Measurements from ENCODE around the gene UGT1A1. TPM values are rescaled to one million over a fixed set of nuclear protein-coding genes. Genes with fewer than 3 reads are reported as not detected.
A peak's percentile ranks its signal among the peaks of the same experiment; 100 is the strongest.

The UGT1A1 gene
- total and polyA plus RNA-seq, 2 of the 13 experiments (the other 11 are each of a cell fraction or from before 2014, with no cell fraction given): 0.69 to 0.75 TPM

DNA sequence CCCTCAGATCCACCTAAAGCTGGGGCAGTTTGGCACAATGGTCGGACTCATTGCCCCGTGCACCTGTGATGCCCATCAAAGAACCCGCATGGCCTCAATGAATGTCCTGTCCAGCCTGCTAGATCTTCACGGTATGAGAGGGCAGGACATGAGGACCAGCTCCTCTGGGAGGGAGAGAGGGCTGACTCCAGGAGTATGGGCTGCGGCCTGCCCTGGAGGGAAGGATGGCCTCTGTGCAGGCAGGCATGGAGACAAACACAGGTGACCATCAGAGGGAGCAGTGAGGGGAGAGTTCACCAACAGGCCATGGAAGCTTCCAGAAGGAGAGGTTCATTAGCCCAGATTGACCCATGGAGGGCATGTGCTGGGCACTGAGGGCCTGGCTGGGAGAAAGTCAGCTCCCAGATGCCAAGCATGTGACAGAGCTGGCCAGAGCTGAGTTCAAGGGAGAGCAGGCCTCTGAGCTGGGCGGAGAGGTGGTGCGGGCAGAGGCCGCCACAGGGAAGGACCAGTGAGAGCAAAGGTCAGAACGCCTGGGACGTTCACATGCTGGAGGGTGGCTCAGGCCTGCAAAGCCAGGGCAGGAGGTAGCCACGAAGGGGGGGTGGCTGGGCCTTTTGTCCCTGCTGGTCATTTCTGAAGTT lies 58.0 kb downstream of the UGT1A1 start (continued):
- TF ChIP-seq ZNF207 (IDR thresholded peaks at IDR 0.05; ENCODE audit: borderline replicate concordance) (no peak), ERF (CRISPR knock-in tag; IDR thresholded peaks at IDR 0.05) (no peak), AGO1 (IDR thresholded peaks at IDR 0.05; ENCODE audit: low read depth, low read length, poor library complexity, severe bottlenecking) (no peak)

DNA sequence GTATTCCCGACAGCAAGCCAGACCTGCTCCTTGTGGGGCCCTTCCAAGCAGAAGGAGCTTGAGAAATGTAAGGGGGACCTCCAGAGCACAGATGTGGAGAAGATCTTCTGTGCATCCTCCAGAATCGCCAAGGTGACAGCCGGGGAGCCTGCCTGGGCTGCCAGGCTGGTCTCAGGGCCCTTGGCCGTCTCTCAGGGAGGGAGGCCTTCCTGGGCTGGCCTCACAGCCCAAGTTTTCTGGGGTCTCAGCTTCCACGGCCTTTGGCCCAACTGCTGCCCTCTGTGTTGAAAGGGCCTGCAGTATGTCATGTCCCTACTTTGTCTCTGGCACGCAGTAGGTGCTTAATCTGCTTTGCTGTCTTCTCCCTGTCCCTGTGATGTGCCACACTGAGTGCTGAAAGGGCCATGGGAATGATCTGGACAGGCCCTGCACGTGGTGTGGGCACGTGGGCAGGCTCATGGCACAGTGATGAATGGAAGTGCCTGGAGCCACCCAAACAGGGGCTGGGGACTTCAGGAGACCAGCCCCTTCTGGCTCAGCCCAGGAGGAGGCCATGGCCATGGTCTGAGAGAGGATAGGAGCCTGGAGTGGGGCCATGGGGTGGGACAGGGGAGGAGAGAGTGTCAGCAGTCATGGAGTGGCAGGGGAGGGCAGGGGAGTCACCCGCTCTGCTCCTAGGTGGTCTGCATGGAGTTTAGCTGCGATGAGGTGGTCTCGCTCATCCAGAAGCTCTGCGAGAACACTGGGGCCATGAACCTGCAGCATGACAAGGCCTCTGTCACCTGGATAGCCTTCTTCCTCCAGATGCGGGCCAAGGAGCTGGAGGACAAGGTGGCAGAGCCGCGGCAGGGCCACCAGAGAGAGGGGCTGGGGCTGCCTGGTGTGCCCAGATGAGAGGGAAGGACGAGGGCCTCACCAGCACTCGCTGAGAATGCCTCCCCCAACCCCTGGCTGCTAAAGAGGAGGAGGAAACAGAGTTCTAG lies 58.9 kb downstream of the UGT1A1 start:
- intact Hi-C loops (cut with micrococcal nuclease; ENCODE audit: unreplicated experiment): no loop called here
- Histone ChIP-seq H3K27ac (ENCODE audit: extremely low read length, insufficient read depth, low read length) (no peak overlapping the region), H4K20me1 (ENCODE audit: insufficient read depth, low read length) (no peaks in the 10 kb centered on the region), H3K27me3 (ENCODE audit: control insufficient read depth in 1 of 2, insufficient read depth in 2 of 2, low read length in 2 of 2) (peaks cover 8 to 35% of the 10 kb centered on the region in 2 experiments), H2AFZ (ENCODE audit: low read length) (no peak overlapping the region), H3K36me3 (replicated peaks in 1 of 2; ENCODE audit: control insufficient read depth in 1 of 2, insufficient read depth in 2 of 2, low read length in 2 of 2) (no peaks in the 10 kb centered on the region), H3K9me3 (ENCODE audit: low read length) (no peaks in the 10 kb centered on the region), H3K9ac (ENCODE audit: insufficient read depth, low read depth, low read length) (no peak overlapping the region), H3K4me2 (ENCODE audit: low read depth, low read length) (0 out of 2 replicates have a peak overlapping the region, but pooled peaks have one; percentile 25), H3K4me3 (replicated peaks in 1 of 3; ENCODE audit: insufficient read depth in 1 of 3, low read depth in 2 of 3, low read length in 3 of 3) (no peak overlapping the region), H3K4me1 (ENCODE audit: insufficient read depth, low read length) (peaks cover 23% of the 10 kb centered on the region), H3K79me2 (ENCODE audit: insufficient read depth, low read length) (no peaks in the 10 kb centered on the region)
- ChIA-PET POLR2A (no interaction called here), CTCF (ENCODE audit: low intra/inter-chr PET ratio, low total read pairs) (no interaction called here)
- 0 out of 2 replicates have a peak, but pooled peaks have one; percentile 10 for TF ChIP-seq FOXC1 (CRISPR knock-in tag; IDR thresholded peaks at IDR 0.05; ENCODE audit: borderline replicate concordance)
- peak; percentile 42; the same call in 1 of the 2 replicates for TF ChIP-seq ZKSCAN1 (IDR thresholded peaks at IDR 0.05; ENCODE audit: low read length)
- no peak for TF ChIP-seq ATF1 (CRISPR knock-in tag; IDR thresholded peaks at IDR 0.05)
- no peak for TF ChIP-seq ZNF350 (CRISPR knock-in tag; IDR thresholded peaks at IDR 0.05; ENCODE audit: borderline replicate concordance, low read depth)
- TF ChIP-seq ZNF335 (CRISPR knock-in tag; IDR thresholded peaks at IDR 0.05): no peak
- in situ Hi-C loops (cut with HindIII; ENCODE audit: extremely low pct_ligation_motif_present, low pct_unique_long_range_greater_than_20kb): no loop called here
- no peak for FAIRE-seq
- DNase-seq (ENCODE audit: low spot score): no peak
- WGBS (ENCODE audit: low lambda C conversion rate): 65% methylated on average over 14 of the region's 17 CpGs
- BruUV-seq (replicated peaks): no TSS peak
- no peak for ATAC-seq
